Measurements from ENCODE around the gene PDPK1. TPM values are rescaled to one million over a fixed set of nuclear protein-coding genes. Genes with fewer than 3 reads are reported as not detected.

The PDPK1 gene
- total and polyA plus RNA-seq, 2 experiments from 2014 or later: 27.1 to 29.8 TPM

DNA sequence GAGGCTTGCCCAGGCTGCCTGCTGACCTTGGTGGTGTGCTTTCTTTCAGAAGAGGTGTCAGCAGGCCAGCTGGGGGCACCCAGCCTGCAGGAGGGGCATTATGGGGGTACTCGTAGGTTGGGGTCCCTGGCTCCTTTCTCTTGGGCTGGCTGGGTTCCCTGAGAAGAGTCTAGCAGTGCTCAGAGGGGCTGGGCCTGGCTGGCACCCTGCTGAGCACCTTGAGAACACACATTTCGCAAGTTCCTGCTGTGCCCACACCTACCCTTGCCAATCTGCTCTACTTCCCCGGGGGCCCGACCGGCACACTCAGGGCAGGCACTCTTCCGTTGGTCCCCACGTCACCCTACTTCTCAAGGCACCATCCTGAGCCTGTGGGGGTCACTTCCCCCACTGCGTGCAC, 11.7 kb upstream of the PDPK1 start:
- no peaks in the 10 kb centered on the region for H3K27me3 ChIP-seq
- H3K4me3 ChIP-seq: no peak overlapping the region
- no peak overlapping the region for H3K27ac ChIP-seq
- no peak overlapping the region for H2AFZ ChIP-seq
- DNase-seq (ENCODE audit: low spot score): no peak
- peaks cover 5% of the 10 kb centered on the region for H4K20me1 ChIP-seq (ENCODE audit: insufficient read depth, poor library complexity, severe bottlenecking)
- H3K9me2 ChIP-seq (replicated peaks; ENCODE audit: insufficient read depth): no peaks in the 10 kb centered on the region
- TF ChIP-seq EZH2phosphoT487 (IDR thresholded peaks at IDR 0.05; ENCODE audit: low read depth, severe bottlenecking, unreplicated experiment) (no peak), EZH2 (IDR thresholded peaks at IDR 0.05; ENCODE audit: borderline replicate concordance) (no peak)
- TF ChIP-seq, protein P1, sequence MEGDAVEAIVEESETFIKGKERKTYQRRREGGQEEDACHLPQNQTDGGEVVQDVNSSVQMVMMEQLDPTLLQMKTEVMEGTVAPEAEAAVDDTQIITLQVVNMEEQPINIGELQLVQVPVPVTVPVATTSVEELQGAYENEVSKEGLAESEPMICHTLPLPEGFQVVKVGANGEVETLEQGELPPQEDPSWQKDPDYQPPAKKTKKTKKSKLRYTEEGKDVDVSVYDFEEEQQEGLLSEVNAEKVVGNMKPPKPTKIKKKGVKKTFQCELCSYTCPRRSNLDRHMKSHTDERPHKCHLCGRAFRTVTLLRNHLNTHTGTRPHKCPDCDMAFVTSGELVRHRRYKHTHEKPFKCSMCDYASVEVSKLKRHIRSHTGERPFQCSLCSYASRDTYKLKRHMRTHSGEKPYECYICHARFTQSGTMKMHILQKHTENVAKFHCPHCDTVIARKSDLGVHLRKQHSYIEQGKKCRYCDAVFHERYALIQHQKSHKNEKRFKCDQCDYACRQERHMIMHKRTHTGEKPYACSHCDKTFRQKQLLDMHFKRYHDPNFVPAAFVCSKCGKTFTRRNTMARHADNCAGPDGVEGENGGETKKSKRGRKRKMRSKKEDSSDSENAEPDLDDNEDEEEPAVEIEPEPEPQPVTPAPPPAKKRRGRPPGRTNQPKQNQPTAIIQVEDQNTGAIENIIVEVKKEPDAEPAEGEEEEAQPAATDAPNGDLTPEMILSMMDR (IDR thresholded peaks at IDR 0.05; ENCODE audit: poor library complexity): no peak
- H3K79me2 ChIP-seq: peaks cover 33% of the 10 kb centered on the region
- no peaks in the 10 kb centered on the region for H3K9me3 ChIP-seq (ENCODE audit: low read depth)
- no peak overlapping the region for H3K4me2 ChIP-seq
- WGBS (ENCODE audit: low lambda C conversion rate, missing lambda C conversion rate): 93% methylated on average over 7 of the region's 8 CpGs
- no peaks in the 10 kb centered on the region for H3K36me3 ChIP-seq (replicated peaks; ENCODE audit: insufficient read depth, low read depth)
- H3K4me1 ChIP-seq (ENCODE audit: insufficient read depth): peaks cover 21% of the 10 kb centered on the region

DNA sequence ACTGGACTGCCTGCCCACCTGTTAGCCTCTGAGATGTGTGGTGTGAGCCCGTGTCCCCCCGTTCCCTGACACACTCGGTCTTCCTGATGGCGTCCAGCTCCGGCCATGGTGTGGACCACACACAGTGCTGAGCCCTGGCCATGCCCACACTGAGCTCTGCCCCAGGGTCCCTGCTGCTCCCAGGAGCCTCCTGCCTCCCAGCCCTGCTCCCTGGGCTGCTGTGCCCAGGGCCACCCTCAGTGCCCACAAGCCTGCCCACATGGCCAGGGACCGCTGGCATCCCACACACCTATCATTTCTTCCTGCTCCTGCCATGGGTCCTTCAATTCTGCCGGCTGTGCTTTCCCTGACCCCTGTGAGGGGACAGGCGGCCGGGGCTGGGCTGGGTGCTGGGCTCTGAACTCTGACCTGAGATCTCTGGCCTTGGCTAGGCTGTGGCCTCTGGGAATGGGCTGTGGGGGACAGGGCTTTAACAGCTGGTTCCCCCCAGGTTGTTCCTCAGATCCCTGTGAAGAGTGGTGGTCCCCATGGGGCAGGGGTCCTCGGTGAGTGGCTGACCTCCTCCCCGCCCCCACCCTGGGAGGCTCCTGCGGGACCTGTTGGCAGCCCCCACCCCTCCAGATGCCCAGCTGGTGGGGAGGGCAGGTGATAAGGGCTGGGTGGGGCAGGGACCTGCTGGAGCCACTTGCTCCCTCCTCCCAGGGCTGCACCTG, 10.6 kb upstream of the PDPK1 start:
- H3K4me2 ChIP-seq: no peak overlapping the region
- H3K27ac ChIP-seq: no peak overlapping the region
- no peak overlapping the region for H3K4me3 ChIP-seq
- H3K27me3 ChIP-seq: no peaks in the 10 kb centered on the region
- H3K4me1 ChIP-seq (ENCODE audit: insufficient read depth): peaks cover 21% of the 10 kb centered on the region
- DNase-seq (ENCODE audit: low spot score): no peak
- peaks cover 23% of the 10 kb centered on the region for H3K79me2 ChIP-seq
- no peaks in the 10 kb centered on the region for H3K9me2 ChIP-seq (replicated peaks; ENCODE audit: insufficient read depth)
- TF ChIP-seq EZH2 (IDR thresholded peaks at IDR 0.05; ENCODE audit: borderline replicate concordance) (no peak), EZH2phosphoT487 (IDR thresholded peaks at IDR 0.05; ENCODE audit: low read depth, severe bottlenecking, unreplicated experiment) (no peak)
- TF ChIP-seq, protein P1 (IDR thresholded peaks at IDR 0.05; ENCODE audit: poor library complexity): no peak
- H4K20me1 ChIP-seq (ENCODE audit: insufficient read depth, poor library complexity, severe bottlenecking): peaks cover 5% of the 10 kb centered on the region
- 98% methylated on average over 12 of the region's 12 CpGs for WGBS (ENCODE audit: low lambda C conversion rate, missing lambda C conversion rate)
- no peak overlapping the region for H2AFZ ChIP-seq
- no peaks in the 10 kb centered on the region for H3K36me3 ChIP-seq (replicated peaks; ENCODE audit: insufficient read depth, low read depth)
- no peaks in the 10 kb centered on the region for H3K9me3 ChIP-seq (ENCODE audit: low read depth)

DNA sequence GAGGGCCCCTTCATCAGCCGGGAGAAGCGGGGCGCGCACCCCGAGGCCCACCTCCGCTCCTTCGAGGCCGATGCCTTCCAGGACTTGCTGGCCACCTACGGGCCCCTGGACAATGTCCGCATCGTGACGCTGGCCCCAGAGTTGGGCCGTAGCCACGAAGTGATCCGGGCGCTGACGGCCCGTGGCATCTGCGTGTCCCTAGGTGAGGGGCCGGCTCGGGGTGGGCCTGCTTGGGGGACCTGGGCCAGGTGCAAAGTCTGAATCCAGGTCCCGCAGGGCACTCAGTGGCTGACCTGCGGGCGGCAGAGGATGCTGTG, 10.1 kb upstream of the PDPK1 start:
- no peak overlapping the region for H3K27ac ChIP-seq
- TF ChIP-seq, protein P1 (IDR thresholded peaks at IDR 0.05; ENCODE audit: poor library complexity): no peak
- no peak for TF ChIP-seq EZH2 (IDR thresholded peaks at IDR 0.05; ENCODE audit: borderline replicate concordance)
- TF ChIP-seq EZH2phosphoT487 (IDR thresholded peaks at IDR 0.05; ENCODE audit: low read depth, severe bottlenecking, unreplicated experiment): no peak
- H2AFZ ChIP-seq: no peak overlapping the region
- DNase-seq (ENCODE audit: low spot score): no peak
- no peaks in the 10 kb centered on the region for H3K9me3 ChIP-seq (ENCODE audit: low read depth)
- no peaks in the 10 kb centered on the region for H3K9me2 ChIP-seq (replicated peaks; ENCODE audit: insufficient read depth)
- H3K4me3 ChIP-seq: no peak overlapping the region
- H3K4me2 ChIP-seq: no peak overlapping the region
- H3K36me3 ChIP-seq (replicated peaks; ENCODE audit: insufficient read depth, low read depth): no peaks in the 10 kb centered on the region
- no peaks in the 10 kb centered on the region for H3K27me3 ChIP-seq
- peaks cover 17% of the 10 kb centered on the region for H3K79me2 ChIP-seq
- H3K4me1 ChIP-seq (ENCODE audit: insufficient read depth): peaks cover 21% of the 10 kb centered on the region
- 96% methylated on average over 23 of the region's 24 CpGs for WGBS (ENCODE audit: low lambda C conversion rate, missing lambda C conversion rate)
- H4K20me1 ChIP-seq (ENCODE audit: insufficient read depth, poor library complexity, severe bottlenecking): peaks cover 5% of the 10 kb centered on the region
